Measurements from ENCODE around the gene PLA2G2F.

DNA sequence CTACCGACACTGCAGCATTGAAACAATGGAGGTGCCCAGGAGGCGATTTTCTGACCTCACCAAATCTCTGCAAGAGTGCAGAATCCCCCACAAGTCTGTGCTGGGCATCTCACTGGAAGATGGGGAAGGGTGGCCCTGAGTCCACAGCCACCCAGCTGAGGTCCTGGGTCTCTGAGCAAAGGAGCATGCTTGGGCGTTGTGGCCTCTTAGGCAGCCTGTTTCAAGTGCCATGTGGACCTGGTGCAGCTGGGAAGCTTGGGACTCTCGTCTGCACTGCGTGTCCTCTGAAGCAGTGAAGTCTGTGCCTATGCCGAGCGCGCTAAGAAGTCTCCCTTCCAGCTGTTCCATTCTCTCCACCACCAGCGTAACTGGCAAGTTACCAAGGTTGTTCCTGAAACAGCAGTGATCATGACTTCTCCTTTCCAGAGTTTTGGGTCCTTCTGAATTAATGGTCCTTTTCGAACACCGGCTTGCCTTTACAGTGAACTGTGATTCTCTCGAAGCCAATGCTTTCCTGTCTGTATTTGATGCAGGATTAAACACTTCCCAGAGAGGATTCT is 52.2 kb downstream of the PLA2G2F start:
- TF ChIP-seq CHD2 (IDR thresholded peaks at IDR 0.05; ENCODE audit: low read length, partially characterized antibody) (no peak), BHLHE40 (IDR thresholded peaks at IDR 0.05; ENCODE audit: low read depth, low read length) (no peak)
- TF ChIP-seq, protein P1, sequence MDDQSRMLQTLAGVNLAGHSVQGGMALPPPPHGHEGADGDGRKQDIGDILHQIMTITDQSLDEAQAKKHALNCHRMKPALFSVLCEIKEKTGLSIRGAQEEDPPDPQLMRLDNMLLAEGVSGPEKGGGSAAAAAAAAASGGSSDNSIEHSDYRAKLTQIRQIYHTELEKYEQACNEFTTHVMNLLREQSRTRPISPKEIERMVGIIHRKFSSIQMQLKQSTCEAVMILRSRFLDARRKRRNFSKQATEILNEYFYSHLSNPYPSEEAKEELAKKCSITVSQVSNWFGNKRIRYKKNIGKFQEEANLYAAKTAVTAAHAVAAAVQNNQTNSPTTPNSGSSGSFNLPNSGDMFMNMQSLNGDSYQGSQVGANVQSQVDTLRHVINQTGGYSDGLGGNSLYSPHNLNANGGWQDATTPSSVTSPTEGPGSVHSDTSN (IDR thresholded peaks at IDR 0.05): no peak
- TF ChIP-seq, protein P2, sequence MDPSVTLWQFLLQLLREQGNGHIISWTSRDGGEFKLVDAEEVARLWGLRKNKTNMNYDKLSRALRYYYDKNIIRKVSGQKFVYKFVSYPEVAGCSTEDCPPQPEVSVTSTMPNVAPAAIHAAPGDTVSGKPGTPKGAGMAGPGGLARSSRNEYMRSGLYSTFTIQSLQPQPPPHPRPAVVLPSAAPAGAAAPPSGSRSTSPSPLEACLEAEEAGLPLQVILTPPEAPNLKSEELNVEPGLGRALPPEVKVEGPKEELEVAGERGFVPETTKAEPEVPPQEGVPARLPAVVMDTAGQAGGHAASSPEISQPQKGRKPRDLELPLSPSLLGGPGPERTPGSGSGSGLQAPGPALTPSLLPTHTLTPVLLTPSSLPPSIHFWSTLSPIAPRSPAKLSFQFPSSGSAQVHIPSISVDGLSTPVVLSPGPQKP (IDR thresholded peaks at IDR 0.05; ENCODE audit: low read depth, low read length): no peak
